HG03342 (cell line): ENCODE results near the gene TMEM19.

Experiments used
- ATAC-seq: cut with Tn5 transposase; IDR thresholded peaks from one replicate; pipeline ENCODE4 v1.9.1; 2021; ENCODE audit warnings: mild to moderate bottlenecking, moderate library complexity; ENCODE audit not compliant: unreplicated experiment

TMEM19 gene

DNA sequence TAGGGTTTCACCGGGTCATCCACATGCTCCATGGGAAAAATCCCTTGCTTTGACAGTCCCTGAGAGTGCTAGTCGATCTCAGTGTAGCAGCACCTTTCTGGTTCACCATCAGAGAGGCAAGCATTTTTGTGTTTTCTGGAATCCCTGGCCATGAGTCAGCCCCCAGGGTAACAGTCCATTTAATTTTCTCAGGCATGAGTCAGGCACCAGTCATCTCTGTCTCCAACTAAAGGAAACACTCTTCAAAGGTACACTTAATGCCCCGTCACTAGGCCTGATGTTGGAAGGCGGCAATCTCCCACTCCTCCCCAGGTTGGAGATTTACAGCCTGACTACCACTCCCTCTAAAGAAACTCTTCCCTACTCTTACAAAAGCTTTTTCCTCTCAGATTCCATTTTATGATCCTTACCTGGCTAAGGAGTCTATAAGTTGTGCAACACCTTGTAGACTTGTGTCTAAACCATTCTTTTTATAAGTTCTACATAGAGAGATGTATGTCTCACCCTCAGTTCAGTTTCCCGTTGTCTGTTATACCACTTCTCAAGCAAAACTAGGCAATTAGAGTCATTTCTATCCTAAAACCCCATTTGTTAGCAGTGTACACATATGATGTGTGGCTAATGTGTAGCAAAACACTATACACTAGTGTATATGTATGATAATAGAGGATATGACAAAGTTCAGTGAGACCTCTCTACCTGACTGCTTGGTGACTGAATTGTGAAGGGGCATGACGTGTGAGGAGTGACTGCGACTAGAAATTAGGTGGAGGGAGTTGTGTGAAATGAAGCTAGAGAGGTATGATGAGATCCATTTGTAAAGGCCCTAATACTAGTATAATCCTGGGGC, 24.6 kb downstream of the TMEM19 start:
- no peak for ATAC-seq

DNA sequence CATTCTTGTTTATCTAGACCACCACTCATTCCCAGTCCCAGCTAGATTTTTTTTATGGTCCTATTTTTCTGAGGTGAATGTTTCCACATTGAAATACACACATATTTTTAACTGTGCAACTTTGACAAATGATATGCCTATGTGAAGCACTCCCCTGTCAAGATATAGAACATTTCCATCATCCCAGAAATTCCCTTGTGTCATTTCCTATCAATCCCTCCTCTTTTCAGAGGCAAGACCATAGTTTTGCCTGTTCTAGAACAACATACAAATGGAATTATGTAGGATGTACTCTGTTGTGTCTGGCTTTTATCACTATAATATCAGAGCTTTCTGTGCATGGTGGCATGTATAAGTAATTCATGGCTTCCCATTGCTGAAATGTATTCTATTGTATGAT, 32.7 kb downstream of the TMEM19 start:
- no peak for ATAC-seq

DNA sequence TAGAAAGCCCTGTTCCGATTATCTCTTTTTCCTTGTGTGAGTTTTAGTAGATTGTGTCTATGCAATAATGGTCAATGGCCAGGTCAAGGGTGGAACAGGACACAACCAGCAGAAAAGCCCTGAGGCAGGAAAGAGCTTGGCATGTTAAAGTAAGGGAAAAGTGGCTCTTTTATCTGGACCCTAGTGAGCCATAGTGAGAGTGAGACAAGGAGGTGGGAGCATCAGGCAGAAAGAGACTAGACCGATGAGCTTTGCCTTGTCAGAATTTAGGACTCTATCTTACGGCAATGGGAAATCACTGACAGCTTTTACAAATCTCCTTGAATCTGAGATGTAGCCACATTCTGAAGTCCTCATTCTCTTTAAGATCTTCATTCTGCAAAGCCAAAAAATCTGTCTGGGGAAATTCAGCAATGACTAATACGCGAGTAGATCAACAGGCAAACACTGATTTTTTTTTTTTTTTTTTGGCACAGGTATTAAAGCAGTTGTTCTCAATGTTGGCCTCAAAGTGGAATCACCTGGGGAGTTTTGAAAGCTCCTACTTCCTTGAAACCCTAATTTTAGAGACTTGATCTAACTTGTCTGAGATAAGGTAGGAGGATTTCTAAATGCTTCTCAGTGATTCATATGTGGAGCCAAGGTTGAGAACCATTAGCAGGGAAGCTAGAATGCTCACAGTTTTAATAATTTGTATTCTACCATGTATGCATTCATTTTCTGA, 33.9 kb downstream of the TMEM19 start:
- no peak for ATAC-seq

DNA sequence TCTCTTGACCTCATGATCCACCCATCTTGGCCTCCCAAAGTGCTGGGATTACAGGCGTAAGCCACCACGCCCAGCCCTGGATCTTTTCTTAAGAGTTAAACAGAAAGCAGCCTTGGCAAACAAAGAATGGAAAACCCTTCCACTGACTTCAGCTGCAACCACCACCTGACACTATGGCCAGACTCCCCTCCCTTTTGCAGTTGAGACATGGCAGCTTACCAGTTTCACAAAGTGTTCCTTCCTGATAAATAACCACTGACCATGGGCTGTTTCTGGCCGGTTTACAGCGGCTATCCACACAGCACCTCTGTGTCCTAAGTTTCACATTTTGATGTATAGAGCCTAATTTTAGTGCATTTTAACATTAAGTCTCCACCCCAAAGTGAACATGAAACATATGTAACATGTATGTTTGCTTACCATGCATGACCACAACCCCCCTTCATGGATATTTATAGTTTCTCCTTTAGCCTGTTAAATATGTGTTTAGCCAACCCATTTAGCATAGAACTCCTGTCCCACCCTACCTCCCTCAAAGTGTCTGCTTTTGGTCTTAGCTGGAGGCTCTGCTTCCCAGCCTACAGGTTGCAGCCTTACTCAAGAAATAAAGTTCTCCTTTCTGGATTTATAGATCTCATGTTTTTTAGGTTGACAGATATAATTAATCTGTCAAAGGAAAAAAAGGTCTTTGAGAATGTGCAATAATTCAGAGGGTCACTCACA, 36.1 kb downstream of the TMEM19 start:
- ATAC-seq, result no peak

DNA sequence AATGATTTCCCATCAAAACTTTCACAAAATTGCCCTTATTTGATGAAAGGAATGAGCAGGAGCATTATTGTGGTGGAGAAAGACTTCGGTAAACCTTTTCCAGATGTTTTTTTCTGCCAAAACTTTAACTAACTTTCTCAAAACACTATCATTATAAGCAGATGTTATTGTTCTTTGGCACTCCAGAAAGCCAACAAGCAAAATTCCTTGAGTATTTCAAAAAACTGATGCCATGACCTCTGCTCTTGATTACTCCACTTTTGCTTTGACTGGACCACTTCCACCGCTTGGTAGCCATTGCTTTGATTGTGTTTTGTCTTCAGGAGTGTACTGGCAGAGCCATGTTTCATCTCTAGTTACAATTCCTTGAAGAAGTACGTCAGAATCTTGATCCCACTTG, 39.1 kb downstream of the TMEM19 start:
- ATAC-seq, result no peak

DNA sequence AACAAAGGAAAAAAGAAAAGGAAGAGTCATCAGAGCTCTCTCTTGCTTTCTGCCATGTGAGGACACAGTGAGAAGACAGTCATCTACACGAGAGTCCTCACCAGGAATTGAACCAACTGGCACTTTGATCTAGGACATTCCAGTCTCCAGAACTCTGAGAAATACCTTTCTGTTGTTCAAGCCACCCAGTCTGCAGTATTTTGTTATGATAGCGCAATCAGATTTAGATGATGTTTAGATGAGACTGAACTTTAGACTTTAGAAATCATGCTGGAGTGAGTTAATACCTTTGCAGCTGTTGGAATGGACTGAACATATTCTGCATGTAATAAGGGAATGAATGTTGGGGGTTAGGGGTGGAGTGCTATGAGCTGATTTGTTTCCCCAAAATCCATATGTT, 40.7 kb downstream of the TMEM19 start:
- ATAC-seq, result no peak

DNA sequence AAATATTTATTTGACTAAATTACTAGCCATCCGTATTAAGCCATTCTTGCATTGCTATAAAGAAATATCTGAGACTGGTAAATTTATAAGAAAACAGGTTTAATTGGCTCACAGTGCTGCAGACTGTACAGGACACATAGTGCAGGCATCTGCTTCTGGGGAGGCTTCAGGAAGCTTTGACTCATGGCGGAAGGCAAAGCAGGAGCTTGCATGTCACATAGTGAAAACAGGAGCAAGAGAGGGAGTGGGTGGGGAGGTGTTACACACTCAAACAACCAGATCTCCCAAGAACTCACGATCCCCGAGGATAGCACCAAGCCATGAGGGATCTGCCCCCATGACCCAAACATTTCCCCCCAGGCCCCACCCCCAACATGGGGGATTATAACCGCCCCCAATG, 42.1 kb downstream of the TMEM19 start:
- no peak for ATAC-seq

DNA sequence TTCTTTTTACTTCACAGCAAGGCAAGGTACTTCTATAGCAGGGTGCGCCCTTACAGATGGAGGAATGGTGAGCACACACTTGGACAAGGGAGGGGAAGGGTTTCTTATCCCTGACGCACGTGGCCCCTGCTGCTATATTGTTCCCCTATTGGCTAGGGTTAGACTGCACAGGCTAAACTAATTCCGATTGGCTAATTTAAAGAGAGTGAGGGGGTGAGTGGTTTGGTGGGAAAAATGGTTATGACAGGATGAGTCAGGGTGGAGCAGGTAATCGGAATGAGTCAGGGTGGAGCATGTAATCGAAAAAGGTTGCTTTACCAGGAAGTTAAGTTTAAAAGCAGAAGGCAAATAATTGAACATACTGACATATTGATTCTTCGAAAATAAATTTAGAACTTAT, 45.1 kb downstream of the TMEM19 start:
- ATAC-seq, result no peak

DNA sequence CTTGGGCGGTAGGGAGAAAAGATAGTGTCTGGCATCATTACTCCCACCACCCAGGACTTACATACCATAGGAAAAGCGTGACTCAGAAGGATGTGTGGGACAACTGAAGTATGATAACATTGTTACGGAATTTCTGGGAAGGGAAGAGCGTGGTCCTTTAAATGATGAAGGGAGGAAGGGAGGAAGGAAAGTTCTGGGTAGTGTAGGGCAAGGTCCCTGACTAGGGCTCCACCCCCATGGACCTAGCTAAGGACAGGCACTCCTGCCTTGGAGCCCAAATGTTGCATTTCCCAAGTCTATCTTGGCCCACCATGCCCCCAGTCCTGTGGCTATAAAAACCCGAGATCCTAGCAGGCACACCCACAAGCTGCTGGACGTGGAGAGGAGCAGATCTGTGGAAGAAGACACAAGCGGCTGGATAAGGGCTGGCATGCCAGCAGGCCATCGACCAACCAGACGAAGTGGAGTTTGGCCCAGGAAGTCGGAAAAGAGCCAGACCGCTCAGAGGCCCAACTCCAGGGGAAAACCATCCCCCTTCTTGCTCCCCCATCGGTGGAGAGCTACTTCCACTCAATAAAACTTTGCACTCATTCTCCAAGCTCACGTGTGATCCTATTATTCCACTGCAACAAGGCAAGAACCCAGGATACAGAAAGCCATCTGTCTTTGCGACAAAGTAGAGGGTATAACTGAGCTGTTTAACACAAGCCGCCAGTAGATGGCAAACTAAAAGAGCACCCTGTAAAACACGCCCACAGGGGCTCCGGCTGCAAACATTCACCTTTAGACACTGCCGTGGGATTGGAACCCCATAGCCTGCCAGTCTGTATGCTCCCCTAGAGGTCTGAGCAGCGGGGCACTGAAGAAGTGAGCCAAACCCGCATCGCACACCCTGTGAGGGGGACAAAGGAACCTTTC, 45.8 kb downstream of the TMEM19 start:
- no peak for ATAC-seq

DNA sequence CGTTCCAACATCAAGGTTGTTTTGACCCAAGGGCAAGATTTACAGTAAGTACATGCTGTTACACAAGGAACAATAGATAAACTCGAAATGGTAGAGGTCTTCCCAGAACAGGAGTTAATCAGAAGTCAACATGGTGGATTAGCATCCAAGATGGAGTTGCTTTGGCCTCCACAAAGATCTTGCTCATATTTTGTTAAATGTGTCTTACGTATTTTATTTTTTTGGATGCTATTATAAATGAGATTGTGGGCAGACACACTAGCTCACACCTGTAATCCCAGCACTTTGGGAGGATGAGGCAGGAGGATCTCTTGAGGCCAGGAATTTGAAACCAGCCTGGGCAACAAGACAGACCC, 46.5 kb downstream of the TMEM19 start:
- no peak for ATAC-seq

DNA sequence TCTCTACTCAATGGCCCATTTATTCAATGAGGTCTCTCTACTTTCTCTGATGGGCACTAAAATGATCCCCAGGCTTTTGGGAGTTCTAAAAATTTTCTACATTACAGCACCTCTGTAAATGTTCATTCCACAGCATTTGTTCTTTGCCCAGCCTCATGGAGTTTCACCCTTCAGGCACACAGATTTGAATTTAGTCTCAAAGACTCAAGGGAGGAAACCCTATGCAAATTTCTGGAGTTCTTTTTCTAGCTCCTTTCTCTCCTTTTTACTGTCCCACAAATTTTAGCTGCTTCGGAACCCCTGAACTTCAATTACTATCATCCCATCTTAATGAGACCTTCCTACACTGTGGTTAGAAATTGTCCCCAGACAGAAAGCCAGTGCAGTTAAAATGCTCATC, 51.3 kb downstream of the TMEM19 start:
- ATAC-seq, result no peak

DNA sequence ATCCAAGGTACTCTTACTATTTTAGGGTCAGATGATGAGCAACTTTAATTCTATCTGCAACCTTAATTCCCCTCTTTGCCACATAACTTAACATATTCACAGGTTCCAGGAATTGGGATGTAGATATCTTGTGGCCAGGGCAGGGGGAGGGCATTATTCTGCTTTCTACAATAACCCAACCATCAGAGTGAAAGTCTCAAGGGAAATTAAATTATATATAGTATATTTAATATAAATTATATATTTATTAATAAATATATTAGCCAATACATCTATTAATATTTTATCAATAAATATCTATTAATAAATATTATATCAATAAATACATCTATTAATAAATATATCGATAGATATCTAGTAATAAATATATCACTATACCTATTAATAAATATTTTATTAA, 57.1 kb downstream of the TMEM19 start:
- ATAC-seq, result no peak

DNA sequence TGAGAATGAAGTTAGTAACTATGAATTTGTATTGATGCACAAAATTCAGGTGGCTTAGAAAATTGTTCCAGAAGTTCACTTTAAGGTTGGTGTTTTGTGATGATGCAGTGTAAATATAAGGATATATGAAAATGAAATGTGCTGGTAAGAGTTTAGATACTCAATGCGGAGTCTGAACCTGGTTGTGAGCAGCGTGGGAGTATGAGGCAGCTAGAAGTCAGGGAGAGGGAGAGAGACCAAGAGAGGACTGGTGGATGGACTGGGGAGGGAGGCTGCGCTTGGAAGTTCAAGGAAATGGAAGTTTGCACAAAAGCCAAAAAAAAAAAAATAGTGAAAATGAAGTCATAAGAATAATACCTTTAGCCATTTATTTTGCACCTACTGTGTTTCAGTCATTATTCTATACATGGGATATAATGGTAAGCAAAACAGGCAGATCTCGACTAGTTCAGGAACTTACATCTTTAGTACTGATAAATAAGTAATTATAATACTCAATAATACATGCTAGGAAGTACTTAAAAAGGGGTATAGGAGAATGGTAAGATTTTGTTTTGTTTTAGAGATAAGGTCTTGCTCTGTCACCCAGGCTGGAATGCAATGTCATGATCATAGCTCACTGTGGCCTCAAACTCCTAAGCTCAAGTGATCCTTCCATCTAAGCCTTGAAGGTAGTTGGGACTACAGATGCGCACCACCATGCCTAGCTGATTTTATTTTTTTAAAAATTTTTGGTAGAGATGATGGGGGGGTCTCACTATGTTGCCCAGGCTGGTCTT, 58.8 kb downstream of the TMEM19 start:
- no peak for ATAC-seq

DNA sequence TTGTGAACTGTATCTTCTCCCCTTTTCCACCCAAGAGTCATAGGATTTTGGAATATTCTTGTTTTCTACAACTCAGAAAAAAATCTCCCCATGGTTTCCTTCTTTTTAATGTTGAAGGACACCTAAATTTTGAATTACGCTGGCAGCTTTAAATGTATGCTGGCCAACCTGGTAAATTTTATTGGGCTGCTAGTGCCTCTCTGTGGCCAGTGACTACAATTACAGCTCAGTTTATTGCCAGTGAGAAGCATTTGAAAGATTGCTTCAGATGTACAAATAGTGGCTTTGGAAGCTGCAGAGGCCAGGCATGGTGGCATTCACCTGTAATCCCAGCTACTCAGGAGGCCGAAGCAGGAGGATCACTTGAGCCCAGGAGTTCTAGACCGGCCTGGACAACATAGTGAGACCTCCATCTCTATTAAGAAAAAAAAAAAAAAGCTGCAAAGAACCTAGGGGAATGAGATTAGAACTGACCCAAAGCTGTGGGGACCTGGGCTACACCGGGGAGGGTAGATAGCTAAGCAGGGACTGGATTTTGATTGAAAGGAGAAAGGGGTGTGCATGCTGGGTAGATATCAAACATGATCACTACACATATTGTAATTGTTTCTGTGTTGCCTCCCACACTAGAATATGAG, 61.2 kb downstream of the TMEM19 start:
- peak; percentile 91 for ATAC-seq

DNA sequence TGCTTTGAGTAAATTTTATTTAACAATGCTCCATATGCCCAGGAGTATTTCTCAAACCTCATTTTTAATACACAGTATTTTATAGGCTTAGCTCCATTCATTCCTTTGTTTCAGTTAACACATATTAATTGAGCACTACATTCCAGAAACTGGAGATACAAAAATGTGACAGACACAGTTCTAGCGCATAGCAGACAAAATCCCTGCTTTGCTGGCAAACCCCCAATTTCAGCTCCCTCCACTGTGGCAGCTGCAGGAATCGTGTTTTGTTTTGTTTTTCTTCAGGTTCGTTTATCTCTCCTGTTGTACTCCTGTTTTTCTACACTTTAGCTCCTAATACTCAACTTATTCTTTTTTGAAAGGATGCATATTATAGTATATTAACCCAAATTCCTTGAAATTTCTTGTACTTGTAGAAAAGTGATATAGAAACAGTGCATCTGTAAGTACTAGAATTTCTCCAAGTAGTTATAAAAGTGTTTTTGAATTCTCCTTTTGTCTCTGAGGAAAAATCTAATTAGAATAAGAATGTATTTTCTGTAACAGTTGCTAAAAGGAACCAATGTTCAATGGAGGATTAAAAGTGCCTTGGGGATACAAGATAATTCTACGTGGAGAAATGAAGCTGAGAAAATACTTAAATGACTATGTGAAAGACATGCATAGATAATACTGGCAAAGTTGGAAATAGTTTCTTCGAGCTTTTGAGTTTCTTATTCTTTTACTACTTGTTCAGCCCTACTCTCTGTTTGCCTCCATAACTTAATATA, 62.4 kb downstream of the TMEM19 start:
- no peak for ATAC-seq

DNA sequence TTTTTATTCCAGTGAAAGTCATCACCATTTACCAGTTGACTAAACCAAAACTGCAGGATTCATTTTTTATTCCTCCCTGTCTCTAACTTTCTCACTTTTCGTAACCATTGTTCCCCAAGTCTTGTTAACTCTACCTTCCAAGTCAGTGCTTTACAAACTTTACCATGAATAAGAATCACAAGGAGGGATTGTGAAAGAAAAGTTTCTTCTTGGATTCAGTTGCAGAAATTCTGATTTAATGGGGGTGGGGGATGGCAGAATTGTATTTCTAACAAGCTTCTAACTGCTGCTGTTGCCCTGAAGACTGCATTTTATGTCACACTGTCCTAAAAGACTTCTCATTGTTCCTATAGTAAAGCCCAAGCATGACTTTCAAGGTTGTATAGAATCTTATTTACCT, 63.8 kb downstream of the TMEM19 start:
- no peak for ATAC-seq

DNA sequence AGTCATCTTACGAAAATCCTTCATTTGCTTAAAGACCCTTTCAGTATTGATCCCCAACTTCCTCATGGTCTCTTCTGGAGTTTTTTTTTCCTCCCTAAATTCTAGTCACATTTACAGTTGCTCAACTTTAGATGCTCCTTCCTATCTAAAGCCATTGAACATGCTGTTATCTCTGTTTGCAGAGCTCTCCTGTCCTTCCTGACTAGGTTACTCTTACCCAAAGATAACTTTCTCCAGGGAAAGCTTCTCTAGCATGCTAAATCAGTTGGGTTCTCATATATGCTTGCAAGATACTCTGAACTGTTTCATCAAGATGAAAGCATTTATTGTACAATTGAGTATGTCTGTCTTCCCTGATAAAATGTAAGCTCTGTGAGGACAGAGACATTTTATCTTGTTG, 67.0 kb downstream of the TMEM19 start:
- no peak for ATAC-seq
